Measurements from ENCODE around the gene ZNF444. TPM values are rescaled to one million over a fixed set of nuclear protein-coding genes. Genes with fewer than 3 reads are reported as not detected.
"Not testable (repeated sequence)": the region's sequence is repeated elsewhere in the genome, so short reads cannot be mapped to it uniquely, and the experiment has no call there.

Gene ZNF444
- total and polyA plus RNA-seq, 2 of the 8 experiments (the other 6 are each of a cell fraction or from before 2014, with no cell fraction given), result 49.5 to 54.5 TPM

DNA sequence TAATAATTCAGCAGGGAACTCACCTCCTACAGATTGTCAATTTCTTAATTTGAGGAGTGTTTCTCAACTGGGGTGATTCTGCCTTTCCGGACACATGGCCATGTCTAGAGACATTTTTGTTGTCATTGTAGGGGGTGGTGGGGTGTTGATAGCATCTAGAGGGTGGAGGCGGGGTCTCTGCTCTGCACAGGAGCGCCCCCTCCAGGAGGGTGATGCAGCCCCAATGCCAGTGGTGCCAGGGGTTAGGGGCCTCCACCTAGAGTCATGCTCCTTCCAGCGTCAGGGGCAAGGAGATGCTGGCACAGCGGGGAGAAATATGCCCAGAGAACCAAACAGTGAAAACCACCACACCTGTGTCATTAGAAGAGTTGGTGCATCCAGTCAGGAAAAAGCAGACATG is 66.5 kb downstream of the ZNF444 start:
- H3K79me1 ChIP-seq (ENCODE audit: low read depth, low read length); DNase-seq (ENCODE audit: low read depth in 1 of 2, low spot score in 2 of 2); H2BK120ac ChIP-seq (replicated peaks; ENCODE audit: low read depth, low read length); H3K4ac ChIP-seq (replicated peaks; ENCODE audit: insufficient read length, low read depth, low read length); H3K18ac ChIP-seq (ENCODE audit: extremely low read depth, low read length); H3K23ac ChIP-seq (ENCODE audit: insufficient read length); H2BK20ac ChIP-seq (ENCODE audit: low read length); FAIRE-seq; H3K14ac ChIP-seq (ENCODE audit: insufficient read length); H4K5ac ChIP-seq (ENCODE audit: insufficient read length, low read depth, low read length); H2AK5ac ChIP-seq (ENCODE audit: low read depth, low read length); H3K9me3 ChIP-seq (ENCODE audit: insufficient read depth in 2 of 2, low read depth in 1 of 2, low read length in 1 of 2); H3K36me3 ChIP-seq (ENCODE audit: control insufficient read depth in 2 of 4, insufficient read depth in 4 of 4, low read length in 3 of 4); H3K4me3 ChIP-seq (ENCODE audit: extremely low read depth in 1 of 4, insufficient read depth in 2 of 4, low read depth in 3 of 4, low read length in 4 of 4); H3K79me2 ChIP-seq (ENCODE audit: control insufficient read depth in 1 of 2, insufficient read depth in 2 of 2, low read length in 2 of 2); POLR2A ChIA-PET (ENCODE audit: partially characterized antibody); H3K4me1 ChIP-seq (replicated peaks in 1 of 4; ENCODE audit: control insufficient read depth in 3 of 4, insufficient read depth in 4 of 4, low read length in 3 of 4); H4K20me1 ChIP-seq (replicated peaks in 1 of 2; ENCODE audit: control insufficient read depth in 1 of 2, insufficient read depth in 2 of 2, low read length in 2 of 2); H4K8ac ChIP-seq (ENCODE audit: extremely low read depth, insufficient read depth, low read length); H3K27ac ChIP-seq (ENCODE audit: low read depth, low read length); H4K91ac ChIP-seq (replicated peaks; ENCODE audit: insufficient read length, low read length); H3K23me2 ChIP-seq (ENCODE audit: low read depth, low read length); H2BK15ac ChIP-seq (ENCODE audit: low read length); H3K9ac ChIP-seq (replicated peaks in 1 of 4; ENCODE audit: extremely low read depth in 1 of 4, low read depth in 3 of 4, low read length in 3 of 4); H2AFZ ChIP-seq (ENCODE audit: low read length); H2BK12ac ChIP-seq (ENCODE audit: low read depth, low read length); H3K27me3 ChIP-seq (replicated peaks in 1 of 4; ENCODE audit: control insufficient read depth in 3 of 4, extremely low read depth in 1 of 4, insufficient read depth in 3 of 4, low read length in 3 of 4); H3K4me2 ChIP-seq (ENCODE audit: insufficient read depth in 1 of 2, low read depth in 2 of 2, low read length in 2 of 2); H2BK5ac ChIP-seq (ENCODE audit: low read depth, low read length); H3K56ac ChIP-seq (replicated peaks; ENCODE audit: insufficient read length, low read depth, low read length): not testable (repeated sequence)
- CTCF ChIA-PET (ENCODE audit: partially characterized antibody), result interaction anchor here (1.1 to 1.7 kb wide), 3 partner anchors 8 to 17 kb away, joined by 4 to 6 read pairs (median 4); no protein-coding TSS in a partner anchor
- TF ChIP-seq, protein P1, sequence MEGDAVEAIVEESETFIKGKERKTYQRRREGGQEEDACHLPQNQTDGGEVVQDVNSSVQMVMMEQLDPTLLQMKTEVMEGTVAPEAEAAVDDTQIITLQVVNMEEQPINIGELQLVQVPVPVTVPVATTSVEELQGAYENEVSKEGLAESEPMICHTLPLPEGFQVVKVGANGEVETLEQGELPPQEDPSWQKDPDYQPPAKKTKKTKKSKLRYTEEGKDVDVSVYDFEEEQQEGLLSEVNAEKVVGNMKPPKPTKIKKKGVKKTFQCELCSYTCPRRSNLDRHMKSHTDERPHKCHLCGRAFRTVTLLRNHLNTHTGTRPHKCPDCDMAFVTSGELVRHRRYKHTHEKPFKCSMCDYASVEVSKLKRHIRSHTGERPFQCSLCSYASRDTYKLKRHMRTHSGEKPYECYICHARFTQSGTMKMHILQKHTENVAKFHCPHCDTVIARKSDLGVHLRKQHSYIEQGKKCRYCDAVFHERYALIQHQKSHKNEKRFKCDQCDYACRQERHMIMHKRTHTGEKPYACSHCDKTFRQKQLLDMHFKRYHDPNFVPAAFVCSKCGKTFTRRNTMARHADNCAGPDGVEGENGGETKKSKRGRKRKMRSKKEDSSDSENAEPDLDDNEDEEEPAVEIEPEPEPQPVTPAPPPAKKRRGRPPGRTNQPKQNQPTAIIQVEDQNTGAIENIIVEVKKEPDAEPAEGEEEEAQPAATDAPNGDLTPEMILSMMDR (IDR thresholded peaks at IDR 0.05; ENCODE audit: control extremely low read depth in 1 of 3, insufficient read depth in 1 of 3, low read depth in 1 of 3, low read length in 3 of 3), result peak; percentile 11 to 24 (median 13); a peak in 2 of 4 replicates
- TF ChIP-seq RAD21 (IDR thresholded peaks at IDR 0.05 in 1 of 2, conservative IDR thresholded peaks at IDR 0.05 in 1 of 2; ENCODE audit: low read depth in 2 of 2, low read length in 2 of 2), result peak; percentile 6 to 17; a peak in 2 of 4 replicates
- WGBS, 2 experiments (ENCODE audit: extremely low coverage in 1 of 2, insufficient coverage in 1 of 2, insufficient read length in 1 of 2, insufficient replicate concordance in 2 of 2, low coverage in 1 of 2, low lambda C conversion rate in 2 of 2, missing lambda C conversion rate in 1 of 2), result 90% methylated on average over 3 of the region's 5 CpGs; no CpG with 5 or more reads in 1 of the 2 experiments

All from H1 (cell line).